Stimulated activated CD8-positive, alpha-beta memory T cell treated with anti-CD3 and anti-CD28 coated beads, Interleukin-7, amount 100 ng/mL, for 4 hours (primary cell): ENCODE data around the gene MRPL55.

Experiments
- DNase-seq, 2 donors: peaks; one replicate each; pipeline ENCODE4 v3.0.0-alpha.2; 2020; ENCODE audit warnings: low read depth in 2 of 2

Gene MRPL55

DNA sequence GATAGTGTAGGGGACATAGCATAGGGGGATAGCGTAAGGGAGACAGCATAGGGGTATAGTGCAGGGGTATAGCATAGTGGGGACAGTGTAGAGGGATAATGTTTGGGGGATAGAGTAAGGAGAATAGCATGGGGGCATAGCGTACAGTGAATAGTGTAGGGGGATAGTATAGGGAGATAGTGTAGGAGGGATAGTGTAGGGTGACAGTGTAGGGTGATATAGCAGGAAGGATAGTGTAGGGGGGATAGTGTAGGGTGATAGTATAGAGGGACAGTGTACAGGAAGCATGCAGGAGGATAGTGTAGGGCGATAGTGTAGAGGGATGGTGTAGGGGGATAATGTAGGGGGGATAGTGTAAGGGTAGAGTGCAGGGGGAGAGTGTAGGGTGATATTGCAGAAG is 38.2 kb downstream of the MRPL55 start:
- DNase-seq, result no peak

DNA sequence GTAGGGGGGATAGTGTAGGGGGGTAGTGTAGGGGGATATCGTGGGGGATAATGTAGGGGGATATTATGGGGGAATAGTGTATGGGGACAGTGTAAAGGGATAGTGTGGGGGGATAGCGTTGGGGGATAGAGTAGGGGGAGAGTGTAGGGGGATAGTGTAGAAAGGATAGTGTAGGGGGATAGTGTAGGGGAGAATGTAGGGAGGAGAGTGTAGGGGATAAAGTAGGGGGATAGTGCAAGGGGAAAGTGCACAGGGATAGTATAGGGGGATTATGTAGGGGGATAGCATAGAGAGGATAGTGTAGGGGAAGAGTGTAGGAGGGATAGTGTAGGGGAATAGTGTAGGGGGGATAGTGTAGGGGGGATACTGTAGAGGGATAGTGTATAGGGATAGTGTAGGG is 38.9 kb downstream of the MRPL55 start:
- DNase-seq, result no peak

DNA sequence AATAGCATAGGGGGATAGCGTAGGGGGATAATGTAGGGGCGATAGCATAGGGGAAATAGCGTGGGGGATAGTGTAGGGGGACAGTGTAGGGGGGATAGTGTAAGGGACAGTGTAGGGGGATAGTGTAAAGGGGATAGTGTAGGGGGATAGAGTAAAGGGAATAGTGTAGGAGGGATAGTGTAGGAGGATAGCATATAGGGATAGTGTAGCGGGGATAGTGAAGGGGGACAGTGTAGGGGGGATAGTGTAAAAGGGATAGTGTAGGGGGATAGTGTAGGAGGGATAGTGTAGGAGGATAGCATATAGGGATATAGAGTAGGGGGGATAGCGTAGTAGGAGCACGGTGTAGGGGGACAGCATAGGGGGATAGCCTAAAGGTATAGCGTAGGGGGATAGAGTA is 40.7 kb downstream of the MRPL55 start:
- no peak for DNase-seq

- DNase-seq, result no peak
These were observed 42.0 kb downstream of the MRPL55 start for GRCh38 chr1:228066891-228067654.

DNA sequence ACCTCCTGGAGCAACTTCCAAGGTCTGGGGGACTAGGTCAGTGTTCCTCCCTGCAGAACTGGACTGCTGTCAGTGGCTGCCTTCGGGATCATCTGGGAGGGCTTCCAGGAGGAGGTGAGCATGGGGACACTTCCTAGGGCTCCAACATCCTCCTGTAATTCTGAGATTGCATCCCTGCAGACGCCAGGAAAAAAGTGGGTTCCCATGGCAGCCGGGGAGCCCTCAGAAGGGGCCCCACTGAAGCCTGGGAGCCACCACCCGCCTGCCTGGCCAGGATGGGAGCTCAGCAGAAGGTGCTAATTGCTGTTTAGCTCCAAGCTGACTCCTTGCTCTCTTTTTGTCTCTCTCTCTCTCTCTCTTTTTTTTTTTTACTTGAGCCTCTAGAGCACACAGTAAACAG is 42.7 kb downstream of the MRPL55 start:
- no peak for DNase-seq

DNA sequence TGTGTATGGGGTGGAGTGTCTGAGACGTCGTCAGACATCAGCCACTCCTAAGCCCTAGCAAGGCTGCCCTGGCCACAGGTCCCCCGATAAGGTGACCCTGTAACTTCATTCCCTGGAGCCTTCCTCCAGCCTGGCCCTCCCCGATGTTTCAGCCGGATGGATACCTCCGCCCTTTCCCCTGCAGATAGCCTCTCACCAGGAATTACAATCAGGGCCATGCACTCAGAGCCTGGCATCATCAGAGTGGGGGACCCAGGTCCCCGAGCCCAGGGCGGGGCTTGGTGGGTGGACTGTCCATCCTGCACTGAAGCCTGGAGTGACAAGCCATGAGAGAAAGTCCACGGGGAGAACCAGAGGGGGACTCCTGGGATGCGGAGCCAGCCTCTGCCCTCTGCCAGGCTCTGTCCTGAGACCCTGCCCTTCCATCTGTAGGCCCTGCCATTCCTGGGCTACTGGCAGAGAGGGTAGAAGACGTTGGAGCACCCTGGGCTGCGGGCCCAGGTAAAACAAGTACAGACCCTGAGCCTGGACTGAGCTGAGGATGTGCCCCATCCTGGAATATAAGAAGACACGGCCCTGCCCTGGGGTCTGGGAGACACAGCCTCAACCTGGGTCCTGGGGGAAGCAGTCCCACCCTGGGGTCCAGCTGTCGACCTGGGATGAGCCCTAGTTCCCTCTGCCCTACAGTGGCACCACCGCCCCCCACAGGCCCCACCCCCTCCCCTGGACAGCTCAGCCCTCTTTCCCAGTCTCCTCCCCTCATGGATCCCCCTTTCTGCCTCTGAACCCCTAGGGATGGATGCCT is 43.4 kb downstream of the MRPL55 start:
- no peak for DNase-seq

DNA sequence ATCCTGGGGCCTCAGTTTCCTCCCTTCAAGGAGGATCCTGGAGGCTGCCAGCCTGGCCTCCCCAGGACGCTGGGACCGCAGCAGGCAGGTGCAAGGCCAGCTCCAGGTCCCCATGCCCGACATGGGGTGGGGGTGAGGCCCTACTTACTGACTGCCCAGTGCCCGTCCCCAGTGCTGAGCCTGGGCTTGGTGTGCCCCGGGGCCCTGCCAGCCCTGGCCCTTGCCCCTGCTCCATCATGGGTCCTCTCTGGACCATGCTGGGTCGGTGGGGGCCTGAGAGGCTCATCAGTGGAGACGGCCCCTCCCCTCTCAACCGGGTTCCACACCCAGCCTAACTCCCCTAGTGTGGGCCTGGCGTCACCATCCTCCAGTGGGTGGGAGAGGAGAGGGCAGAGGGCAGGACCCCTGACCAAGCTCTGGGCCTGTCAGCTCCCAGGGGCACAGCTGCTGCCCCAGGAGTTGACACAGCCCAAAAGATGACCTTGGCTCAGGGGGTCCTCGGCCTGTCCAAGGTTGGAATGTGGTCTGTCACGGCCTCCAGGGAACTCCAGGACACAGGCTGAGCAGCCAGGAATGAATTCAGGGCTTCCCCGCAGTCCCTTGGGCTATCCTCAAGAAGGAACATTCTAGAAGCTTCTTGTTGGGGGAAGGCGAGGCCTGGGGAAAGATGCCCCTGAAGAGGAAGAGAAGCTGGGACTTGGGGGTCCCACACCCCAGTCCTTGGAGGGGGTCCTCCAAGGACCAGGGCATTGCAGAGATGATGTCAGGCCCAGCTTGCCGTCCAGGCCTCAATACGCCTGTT is 44.2 kb downstream of the MRPL55 start:
- no peak for DNase-seq

DNA sequence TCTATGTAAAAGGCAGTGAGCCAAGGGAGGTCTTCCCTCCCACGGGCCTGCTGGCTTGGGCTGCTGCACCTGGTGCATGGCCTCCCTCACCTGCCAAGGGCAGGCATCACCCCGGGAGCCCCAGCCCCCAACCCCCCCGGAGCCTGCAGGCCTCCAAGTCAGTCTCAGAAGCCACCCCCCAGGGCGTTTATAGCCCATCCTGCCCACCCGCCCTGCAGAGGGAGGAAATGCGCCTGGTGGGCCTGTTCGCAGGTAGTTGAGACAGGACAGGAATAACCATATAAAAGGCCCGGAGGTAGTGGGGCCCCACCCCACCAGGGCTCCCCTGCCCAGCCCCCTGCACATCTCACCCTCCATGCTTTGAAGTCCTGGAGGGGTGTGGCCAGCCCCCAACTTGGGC is 44.8 kb downstream of the MRPL55 start:
- no peak for DNase-seq

GRCh38 chr1:228063251-228064191 is 45.6 kb downstream of the MRPL55 start:
- no peak for DNase-seq

DNA sequence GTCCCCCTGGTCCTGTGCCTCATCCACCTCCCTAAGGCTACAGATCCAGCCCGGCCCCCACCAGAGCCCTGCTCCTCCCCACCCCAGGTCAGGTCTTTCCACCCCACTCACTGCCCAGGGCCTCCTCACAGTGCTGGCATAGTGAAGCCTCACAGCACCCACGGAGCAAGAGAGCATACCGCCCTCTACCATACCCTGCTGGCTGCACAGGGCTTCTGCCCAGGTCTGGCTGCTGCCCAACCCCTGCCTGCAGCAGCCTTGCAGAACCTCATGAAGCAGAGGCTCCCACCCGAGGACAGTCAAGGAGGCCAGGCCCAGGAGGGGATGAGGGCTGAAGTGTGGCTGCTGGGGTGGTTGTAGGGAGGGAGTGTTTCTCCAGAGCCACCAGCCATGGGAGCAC is 46.3 kb downstream of the MRPL55 start:
- no peak for DNase-seq

GRCh38 chr1:228062085-228062791 is 46.9 kb downstream of the MRPL55 start:
- no peak for DNase-seq

DNA sequence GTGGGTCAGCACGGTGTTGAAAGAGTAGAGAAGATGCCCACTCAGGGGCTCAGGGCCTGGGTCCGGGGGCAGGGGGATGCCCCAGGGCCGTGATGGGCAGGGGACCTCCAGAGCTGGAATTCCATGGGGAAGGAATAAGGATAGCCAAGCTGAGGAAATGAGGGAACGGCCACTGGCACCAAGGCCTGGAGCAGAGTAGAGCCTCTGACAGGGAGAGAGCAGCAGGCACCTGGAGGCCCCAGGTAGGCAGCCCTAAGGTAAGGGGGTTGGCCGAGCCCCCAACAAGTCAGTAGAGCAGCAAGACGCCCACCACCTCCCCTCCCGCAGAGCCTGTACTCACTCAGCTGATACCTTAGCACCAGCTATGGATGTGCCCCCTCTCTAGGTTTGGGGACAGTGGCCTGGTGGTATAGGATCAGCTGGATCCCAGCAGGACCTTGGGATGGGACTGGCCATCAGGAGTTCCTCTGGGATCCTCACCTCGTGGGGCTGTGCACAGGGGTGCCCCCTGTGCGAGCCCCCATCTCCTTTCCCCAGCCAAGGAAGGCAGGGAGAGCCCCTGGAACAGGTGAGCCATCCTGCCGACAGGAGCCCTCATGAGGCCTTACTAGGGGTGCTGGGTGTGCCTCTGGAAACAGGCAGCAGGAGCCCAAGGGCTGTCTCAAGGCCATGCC is 47.6 kb downstream of the MRPL55 start:
- no peak for DNase-seq

- DNase-seq, result no peak
These were observed 48.5 kb downstream of the MRPL55 start for GRCh38 chr1:228060458-228061190.

GRCh38 chr1:228059634-228060457 is 49.3 kb downstream of the MRPL55 start:
- DNase-seq, result peak; percentile 38 to 43

- DNase-seq, result peak in 1 of 2 donors; percentile 21
These were observed 50.0 kb downstream of the MRPL55 start for GRCh38 chr1:228058949-228059633.

DNA sequence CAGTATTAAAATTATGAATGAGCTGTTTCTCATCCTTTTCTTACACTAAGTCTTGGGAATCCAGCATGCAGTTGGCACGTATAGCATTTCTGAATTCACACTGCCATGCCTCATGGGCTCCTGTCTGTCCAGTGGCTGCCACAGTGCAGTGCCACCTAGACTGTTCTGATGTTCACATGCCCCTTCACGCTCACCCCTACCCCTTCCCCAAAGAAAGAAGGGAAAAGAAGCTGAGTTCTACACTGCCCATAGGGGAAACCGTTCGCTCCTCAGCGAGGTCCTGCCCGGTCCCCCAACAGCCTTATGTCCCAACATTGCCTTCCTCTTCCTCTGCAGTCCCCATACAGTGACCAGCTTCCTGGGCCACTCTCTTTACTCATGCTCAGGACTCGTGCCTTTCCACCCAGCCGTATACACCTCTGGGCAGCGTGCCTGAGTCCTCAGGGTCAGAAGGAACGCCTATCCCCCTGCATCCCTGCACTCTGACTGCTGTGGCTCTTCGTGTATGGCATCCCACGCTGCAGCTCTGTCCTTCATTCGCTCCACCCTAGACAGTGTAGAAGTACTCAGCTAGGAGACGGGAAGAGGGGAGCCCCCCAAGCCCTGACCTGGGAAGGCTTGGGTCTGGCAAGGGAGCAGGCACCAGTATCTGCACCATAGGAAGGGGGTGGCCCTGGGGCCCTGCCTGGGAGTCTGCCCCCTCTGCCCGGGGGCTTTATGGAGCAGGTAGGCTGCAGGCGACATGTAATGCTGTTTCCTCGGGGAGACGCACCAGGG is 50.7 kb downstream of the MRPL55 start:
- no peak for DNase-seq
